SH-SY5Y (cell line): ENCODE results near the gene LRRC14B.

Experiments
- GATA2 ChIP-seq: IDR thresholded peaks from 2 replicates; pipeline ENCODE4 v1.6.1; 2011; ENCODE audit warnings: mild to moderate bottlenecking, low read depth, low read length
- GATA3 ChIP-seq: IDR thresholded peaks from 2 replicates; pipeline ENCODE4 v1.6.1; 2011; ENCODE audit warnings: low read depth, mild to moderate bottlenecking, low read length, moderate library complexity

GRCh38 chr5:191949-192690 lies 825 bp downstream of the LRRC14B start:
- TF ChIP-seq GATA3 = no peak
- no peak for TF ChIP-seq GATA2
